Stimulated activated CD4-positive, alpha-beta T cell treated with anti-CD3 and anti-CD28 coated beads, Interleukin-1b, Interleukin-23, amount 100 ng/mL, for 4 hours (primary cell): ENCODE measurements around the gene BTBD16.

Experiments used
- DNase-seq, 2 donors: peaks; one replicate each; pipeline ENCODE4 v3.0.0-alpha.2; 2020; ENCODE audit warnings: low read depth in 2 of 2

Gene BTBD16

DNA sequence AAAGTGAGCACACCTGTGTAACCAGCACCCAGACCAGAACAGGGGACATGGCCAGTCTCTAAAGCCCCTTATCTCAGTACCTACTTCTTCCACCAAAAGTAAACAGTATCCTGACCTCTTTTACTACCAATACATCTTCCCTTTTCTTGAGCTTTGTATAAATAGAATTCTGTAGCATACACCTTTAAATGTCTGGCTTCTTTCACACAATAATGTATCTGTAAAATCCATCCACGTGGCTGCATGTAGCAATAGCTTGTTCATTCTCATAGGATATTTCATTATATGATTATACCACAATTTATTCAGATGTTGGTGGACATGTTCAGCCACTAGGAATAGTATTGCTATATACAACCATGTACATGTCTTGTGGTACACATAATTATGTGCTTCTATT lies 40.6 kb downstream of the BTBD16 start:
- DNase-seq = no peak

DNA sequence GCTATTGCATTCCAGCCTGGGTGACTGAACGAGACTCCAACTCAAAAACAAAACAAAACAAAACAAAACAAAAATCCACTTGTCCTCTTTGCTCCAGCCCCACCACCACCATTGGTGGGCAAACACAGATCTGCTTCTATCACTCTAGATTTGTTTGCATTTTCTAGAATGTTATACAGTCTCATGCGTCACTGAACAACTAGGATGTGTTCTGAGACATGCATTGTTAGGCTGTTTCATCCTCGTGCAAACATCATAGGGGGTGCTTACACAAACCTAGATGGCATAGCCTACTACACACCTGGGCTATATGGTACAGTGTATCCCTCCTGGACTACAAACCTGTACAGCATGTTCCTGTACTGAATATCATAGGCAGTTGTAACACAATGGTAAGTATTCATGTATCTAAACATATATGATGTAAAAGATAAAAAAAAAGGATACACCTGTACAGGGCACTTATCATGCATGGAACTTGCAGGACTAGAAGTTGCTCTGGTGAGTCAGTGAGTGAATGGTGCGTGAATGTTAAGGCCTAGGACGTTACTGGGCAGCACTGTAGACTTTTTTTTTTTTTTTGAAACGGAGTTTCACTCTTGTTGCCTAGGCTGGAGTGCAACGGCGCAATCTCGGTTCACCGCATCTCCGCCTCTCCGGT lies 45.3 kb downstream of the BTBD16 start:
- no peak for DNase-seq

DNA sequence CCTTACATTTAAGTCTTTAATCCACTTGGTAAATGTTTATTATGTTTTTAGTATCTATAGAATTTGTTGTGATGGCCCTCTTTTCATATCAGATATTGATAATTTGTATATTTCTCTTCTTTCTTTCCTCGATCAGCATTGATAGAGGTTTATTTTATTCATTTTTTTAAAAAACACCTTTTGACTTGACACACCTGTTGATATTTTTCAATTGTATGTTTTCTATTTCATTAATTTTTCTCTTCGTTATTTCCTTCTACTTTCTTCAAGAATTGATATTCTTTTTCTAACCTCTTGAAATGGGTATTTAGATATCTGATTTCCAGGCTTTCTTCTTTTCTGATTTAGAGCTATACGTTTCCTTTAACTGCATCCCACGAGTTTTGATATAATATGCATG lies 50.9 kb downstream of the BTBD16 start:
- DNase-seq = no peak

DNA sequence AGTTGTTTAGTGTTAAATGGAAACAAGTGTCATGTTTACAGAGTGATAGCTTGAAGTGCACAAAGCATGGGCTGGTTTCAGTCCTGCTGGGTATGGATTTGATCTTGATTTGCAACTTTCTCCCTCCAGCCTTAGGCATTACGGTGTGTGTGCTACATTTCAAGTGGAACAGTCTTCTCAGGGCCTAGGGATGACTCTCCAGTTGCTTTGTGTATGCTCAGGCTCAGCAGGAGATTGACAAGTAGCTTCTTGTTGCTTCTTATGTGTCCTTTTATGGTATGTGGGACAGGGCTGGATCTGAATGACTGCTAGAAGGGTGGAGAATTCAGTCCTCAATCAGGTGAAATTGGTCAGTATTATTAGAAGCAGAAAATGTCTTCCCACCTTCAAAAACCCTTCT lies 52.1 kb downstream of the BTBD16 start:
- no peak for DNase-seq

DNA sequence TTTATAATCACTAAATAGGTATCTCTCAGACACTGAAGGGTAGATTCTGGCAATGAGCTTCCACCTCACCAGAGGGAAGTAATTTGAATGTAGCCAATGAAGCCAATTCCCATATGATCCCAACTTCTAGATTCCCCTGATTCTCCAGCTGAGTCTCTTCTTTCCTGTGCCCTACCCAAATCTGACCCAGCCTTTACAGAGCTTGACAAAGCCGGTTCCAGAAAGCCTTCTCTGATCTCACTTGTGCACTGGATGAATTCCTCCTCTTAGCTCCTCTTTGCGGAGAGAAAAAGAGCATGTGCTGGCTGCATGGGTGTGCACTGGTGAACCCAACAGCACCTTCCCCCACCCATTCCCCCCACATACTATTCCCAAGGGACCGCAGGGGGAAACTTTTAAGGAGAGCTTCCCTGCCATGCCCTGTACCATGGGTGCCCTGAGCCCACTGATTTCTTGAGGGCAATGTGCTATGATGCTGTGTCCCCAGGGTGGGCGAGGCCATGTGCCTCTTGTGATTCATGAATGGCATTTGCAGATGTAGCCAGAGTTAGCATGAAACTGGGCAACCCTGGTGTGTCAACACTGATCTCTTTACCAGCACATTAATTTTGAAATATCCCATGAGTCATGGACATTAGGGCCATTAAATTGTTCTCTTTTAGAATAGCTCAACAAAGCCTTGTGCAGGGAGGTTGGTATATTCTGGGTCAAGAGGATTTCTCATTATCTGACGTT lies 53.0 kb downstream of the BTBD16 start:
- no peak for DNase-seq

DNA sequence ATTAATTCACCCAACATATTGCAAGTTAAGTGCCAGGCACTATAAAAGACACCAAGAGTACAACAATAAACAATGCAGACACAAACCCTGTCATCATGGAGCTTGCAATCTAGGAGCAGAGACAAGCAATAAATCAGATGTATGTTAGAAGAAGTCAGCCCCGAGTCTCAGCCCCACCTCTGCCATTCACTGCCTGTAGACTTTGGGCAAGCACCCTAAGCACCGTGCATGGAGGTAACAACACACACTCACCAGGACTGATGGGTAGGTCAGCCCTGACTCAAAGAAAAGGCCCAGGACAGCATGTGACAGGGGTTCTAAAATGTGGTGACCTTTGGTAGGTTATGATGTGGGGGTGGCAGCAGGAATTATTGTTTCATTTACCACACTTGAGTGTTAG lies 54.1 kb downstream of the BTBD16 start:
- DNase-seq = no peak

DNA sequence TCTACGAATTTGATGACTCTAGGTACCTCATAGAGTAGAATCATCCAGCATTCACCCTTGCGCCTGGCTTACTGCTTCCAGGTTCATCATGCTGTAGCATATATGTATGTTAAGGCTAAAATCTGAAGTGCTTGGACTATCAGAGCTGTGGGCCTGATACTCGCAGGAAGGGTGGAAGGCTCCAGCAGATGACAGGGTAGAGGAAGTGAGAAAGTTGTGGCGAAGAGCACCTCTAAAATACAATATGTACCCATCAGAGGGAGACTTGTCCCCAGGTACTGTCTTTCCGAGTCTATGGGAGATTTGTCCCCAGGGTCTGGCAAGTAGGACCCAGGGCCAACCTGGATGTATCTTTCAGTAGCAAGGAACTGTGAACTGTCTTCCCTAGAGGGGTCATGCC lies 55.3 kb downstream of the BTBD16 start:
- DNase-seq = no peak

DNA sequence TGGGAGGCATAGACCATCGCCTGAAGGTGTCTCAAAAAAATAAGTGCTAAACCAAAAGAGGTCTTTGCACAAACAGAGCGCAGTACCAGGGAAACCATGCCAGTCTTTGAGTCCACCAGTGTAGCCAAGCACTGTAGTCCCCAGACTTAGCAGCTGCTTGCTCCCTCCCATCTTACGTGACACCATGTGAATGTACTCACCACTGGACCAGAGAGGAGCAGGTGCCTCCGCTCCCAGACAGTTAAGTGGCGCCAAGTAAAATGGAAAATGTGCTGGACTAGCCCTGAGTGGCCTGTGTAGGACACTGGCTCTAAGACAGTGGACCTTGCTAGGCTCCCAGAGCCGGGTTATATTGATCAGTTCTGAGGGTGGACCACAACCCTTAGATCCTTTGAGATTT lies 55.7 kb downstream of the BTBD16 start:
- DNase-seq = no peak

DNA sequence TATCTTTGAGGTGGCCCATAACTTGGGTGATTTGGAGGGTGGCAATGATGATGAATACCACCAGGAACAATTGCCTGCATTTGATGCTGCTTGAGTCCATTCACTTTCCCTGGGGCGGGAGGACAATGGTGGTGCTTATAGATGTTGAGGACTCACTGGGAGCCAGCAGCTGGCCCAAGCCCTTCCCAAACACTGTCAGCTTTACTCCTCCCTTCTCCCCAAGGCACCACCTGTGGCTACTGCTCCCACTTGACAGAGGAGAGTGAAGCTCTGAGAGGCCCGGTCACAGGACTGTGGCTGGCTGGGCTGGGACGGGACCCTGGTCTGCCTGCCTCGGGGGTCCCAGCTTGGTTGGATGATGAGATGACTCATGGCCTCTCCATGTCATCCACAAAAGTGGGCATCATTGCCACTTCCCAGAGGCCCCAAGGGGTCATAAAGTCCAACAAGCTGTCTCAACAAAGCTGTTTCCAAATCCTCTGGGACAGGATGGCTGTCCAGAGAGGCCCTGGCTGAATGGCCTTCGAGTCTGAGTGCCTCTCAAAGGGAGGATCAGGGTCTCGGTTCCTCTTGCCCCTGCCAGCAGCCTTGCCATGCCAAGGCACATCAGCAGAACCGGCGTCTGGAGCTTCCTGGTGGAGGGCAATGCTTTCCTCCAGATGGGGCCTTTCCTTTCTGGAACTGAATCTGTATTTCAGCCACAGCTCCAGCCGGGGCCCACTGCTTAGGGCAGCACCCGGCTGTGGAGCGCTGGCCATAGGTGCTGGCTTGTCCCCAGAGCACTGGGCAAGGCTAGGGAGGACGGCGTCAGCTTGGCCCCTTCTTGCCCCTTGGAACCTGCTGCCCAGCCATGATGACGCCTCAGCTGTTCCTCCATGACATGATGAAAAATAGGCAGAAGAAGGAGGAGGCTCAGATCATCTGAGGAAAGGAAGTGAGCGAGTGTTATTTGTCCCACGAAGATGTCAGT lies 56.4 kb downstream of the BTBD16 start:
- no peak for DNase-seq

DNA sequence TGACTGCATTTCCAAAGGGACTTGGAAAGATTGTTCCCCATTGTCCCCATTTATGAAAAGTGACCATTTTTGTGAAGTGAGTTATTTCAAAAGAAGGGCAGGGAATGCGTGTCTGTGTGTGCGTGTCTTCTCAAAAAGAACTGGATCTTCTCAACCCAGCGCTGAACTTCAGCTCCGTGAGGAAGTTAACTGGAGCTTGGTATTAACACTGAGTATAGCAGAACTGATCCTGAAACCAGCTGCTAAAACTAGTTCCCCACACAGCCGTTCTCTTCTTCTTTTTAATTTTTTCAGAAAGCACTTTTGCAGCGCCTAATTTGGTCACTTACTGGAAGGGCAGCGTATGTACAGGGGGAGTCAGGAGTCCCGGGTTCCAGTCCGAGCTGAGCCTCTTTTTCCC lies 57.6 kb downstream of the BTBD16 start:
- DNase-seq = no peak

DNA sequence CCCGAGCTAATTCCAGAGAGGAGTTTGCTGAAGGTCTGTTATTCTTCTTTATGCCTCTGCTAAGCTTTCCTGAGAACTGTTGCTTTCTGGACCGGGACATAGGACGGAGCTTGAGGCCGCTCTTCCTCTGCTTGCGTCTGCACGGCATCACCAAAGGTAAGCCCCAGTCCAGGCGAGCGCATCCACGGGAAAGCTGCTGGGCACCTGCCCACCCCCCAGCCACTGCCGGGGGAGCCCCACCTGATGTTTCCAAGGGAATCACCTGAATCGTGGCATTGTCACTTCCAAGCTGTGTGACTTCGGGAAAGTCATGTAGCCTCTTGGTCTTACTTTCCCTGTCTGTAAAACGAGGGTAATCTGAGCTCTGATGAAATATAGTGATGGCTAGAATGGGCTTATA lies 58.3 kb downstream of the BTBD16 start:
- no peak for DNase-seq

DNA sequence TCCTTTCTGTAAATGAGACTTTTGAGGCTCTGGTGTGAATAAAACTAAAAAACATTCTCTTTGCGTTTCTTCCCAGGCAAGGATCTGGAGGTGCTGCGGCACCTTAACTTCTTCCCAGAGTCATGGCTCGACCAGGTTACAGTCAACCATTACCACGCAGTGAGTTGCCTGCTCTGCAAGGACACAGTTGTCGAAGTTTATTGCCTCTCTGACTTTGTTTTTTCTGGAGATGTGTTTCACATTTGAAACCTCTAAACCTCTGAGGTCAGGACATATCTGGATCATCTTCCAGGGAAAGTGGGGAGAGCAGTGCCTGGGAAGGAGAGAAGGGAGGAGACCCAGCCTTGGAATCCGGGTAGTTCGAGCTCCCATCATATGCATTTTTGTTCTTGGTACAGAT lies 60.0 kb downstream of the BTBD16 start:
- no peak for DNase-seq

DNA sequence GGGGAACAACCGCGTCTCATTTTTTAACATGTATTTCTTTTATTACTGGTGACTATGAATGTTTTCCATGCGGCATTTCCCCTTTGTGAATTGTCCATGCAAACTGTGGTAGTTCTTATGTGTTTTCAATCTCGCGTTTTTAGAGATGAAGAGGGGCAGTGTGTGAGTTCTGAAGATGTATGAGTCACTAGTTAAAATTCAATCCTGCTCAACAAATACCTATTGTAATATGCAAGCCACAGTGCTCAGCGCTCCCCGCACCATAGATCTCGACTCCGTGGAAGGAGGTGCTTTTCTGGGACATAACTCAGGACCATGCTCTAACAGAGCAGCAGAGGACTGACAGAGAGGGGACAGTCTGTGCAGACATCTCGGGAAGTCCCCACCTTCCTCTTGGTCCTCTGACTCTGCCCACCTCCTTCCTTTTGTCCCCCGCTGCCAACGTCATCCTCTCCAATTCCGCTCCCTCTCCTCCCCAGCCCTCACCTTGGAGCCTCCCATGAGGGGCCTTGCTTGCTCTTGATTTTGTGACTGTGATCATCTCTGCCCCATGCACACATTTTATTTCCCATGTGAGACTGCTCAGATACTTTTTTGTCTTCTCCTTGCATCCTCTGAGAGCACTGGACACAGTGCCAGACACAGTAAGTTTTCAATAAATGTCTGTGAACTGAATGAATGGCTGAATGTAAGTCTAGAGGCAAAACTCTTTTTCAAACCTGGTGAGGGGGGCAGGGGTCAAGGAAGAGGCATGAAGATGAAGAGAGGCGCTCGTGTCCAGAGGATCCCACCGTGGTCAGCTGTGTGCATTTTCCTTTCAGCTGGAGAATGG lies 60.7 kb downstream of the BTBD16 start:
- no peak for DNase-seq

DNA sequence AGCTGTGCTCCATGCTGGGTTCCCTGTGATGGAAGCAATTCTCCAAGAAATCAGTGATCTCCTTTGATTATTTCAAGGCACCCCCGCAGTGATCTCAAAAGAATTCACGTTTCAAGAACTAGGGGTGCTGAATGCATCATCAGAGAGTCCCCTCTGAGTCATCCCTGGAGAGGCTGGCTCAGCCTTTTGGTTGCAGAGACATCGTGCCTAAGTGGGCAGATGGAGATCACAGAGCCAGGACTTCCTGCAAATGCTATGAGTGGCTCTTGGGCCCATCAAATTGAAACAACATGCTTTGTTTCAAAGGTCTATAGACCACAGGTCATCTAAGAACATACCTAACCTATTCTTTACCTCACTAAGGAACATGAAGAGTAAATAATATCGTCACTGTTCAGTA lies 61.9 kb downstream of the BTBD16 start:
- no peak for DNase-seq

DNA sequence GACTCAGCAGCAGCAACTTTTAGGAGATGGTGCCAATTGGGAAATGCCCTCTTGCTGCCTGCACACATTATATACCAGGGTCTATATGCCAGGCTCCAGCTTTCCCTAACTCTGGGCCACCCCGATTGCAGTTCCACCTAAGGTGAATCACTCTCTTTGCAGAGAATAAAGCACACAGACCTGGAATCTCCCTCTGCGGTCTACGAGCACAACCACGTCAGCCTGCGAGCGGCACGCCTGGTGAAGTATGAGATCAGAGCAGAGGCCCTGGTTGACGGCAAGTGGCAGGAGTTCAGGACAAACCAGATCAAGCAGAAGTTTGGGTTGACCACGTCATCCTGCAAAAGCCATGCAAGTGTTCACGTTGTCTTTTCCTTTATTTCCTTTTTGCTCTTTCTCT lies 65.2 kb downstream of the BTBD16 start:
- no peak for DNase-seq

DNA sequence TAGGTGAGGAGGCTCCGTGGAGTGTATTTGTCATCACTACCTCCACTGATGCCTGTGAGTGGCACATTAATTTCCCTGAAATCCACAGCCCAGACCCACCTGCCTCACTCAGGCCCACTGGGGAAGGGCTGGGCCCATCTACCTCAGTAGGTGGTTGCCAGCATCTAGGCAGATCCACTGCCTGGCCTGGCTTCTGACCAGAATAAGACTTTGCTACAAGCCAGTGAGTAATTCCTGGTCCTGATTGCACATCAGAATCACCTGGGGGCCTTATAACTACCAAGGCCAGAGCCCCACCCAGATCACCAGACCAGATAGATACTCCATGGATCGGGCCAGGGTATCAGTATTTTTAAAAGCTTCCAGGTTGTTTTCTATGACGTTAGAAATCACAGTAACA lies 65.9 kb downstream of the BTBD16 start:
- DNase-seq = no peak

DNA sequence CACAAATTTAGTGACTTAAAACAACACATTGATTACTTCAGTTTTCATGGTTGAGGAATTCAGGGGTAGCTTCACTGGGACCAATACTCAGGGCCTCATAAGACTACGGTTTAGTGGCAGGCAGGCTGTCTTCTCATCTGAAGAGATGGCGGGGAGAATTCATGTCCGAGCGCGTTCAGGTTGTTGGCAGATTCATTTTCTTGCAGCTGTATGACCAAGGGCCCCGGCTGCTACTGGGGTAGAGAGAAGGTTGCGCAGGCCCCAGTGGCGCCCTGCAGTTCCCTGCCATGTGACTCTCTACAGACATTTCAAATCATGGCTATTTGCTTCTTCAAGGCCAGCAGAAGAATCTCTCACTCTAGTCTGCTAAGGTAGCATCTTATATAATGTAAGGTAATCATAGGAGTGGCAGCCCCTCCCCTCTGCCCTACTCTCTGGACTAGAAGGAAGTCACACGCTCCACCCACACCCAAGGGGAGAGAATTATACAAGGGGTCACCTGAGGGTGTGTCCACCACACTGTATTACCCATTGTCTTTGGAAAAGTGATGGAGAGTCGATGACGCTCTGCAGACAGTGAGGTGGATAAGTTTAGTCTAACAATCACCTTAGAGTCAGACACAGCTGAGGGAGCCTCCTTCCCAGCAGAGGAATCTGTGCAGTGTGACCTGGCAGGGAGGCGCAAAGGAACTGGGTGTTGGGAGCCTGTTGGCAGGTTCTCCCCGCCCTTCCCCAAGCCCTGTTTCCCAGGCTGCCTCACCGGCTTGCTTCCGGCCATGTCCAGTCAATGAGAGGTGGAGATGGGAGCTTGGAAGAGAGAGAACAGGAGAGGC lies 67.7 kb downstream of the BTBD16 start:
- no peak for DNase-seq

DNA sequence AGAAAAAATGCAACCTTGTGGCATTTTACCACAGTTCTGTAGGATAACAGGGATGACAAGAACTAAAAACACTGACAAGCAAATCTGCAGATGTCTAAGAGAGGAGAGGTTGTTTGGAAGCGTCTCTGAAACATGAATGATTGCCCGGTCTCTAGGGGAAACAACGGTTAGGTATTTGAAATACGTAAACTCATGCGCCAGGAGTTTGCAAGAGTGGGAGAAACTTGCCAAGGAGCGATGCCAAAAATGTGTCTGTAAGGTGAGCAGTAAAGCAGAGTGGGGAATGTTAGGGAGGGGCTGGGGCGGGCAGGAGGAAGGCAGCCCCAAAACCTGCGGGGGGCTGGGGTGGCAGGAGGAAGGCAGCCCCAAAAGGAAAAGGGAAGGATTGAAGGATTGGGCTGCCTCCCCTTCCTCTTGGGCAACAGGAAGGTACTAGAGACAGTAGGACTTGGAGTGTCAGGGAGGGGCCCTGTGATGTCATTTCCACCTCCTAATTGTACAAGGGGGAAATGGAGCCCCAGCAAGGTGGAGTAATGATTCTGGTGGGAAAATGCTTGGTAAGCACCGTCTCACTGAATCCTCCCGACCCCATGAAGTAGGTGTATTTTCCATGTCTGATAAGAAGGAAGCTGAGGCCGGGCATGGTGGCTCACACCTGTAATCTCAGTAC lies 70.2 kb downstream of the BTBD16 start:
- no peak for DNase-seq

DNA sequence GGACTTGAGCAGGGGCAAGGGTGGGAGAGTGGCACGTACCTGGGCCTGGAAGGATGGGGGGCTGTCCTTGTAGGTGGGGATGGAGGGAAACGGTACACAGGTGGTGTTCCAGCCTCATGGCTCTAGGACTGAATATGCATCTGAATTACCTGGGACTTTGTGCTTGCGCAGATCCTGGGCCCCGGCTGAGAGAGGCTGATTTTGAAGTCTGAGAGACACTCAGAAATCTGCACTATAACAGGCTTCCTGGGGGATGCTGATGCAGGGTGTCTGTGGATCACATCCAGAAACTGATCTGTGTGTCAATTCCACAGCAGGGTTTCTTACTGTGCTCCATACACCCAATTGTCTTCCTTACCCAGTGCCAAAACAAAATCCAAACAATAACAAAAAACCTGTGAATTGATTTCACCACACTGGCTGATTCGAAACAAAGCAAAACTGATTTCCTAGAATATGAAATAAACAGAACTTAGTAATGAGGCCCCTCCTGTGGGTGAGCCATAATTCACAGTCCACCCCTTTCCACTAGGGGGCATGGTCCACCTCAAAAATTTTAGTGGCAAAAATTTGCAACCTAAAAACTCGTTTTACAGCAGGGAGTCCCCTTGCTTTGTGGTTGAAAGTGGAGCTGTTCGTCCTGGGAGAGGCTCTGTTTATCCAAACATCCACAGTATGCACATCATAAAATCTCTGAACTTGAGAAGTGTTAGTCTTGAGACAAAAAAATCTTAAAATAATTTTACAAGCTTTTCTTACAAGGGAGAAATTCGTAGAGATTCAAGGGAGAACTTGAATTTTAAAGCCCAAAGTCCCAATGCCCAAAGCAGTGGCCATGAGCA lies 71.4 kb downstream of the BTBD16 start:
- DNase-seq = peak; percentile 25 to 58
